ENCODE measurements around the gene ACSL4. TPM values are rescaled to one million over a fixed set of nuclear protein-coding genes. Genes with fewer than 3 reads are reported as not detected.
"Not testable (repeated sequence)": the region's sequence is repeated elsewhere in the genome, so short reads cannot be mapped to it uniquely, and the experiment has no call there.

The ACSL4 gene
- polyA plus RNA-seq (2013, experiment 1 of 2; ENCODE audit: insufficient read length): 51.3 TPM
- 51.5 TPM for polyA plus RNA-seq (2013, experiment 2 of 2; ENCODE audit: insufficient read length)

DNA sequence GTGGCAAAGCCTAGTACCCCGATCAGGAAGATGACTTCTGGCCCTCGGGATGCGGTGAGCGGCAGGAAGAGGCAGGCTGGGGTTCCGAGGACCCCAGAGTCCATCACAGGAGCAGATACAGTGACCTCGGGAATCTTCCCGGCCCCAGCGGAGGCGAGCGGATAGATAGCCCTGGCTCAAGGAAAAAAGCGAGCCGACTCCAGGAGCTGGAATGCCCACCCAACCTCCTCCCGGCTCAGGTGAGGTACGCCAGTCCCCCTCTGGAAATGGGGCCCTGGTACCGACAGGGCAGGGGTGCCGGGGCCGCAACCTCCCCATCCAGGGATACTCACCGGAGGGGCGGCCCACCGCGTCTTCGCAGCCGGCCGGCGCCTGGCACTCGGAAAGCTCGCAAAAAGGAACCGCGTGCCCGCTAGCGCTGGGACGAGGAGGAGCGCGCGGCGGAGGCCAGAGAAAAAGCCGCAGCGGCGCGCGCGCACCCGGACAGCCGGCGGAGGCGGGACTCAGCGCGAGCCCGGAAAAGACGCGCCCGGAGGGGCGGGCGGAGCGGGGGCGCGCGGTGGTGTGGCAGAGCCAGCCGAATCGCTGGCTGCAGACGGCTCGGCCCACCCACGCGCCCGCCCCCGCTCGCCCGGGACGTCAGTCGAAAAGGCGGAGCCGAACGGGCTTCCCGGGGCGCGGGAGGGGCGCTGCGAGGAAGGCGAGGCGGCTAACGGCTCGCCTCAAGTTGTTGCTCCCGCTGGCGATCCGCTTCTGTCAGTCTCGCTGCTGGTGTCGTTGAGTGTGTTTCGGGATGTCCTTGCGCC, at the start of gene ACSL4:
ACSL4 (minus strand) TSS at position 451 of the 806 bp plus-strand sequence. CDS start 49,894 bp downstream, outside the sequence.
- DNase-seq: peak; percentile 89

DNA sequence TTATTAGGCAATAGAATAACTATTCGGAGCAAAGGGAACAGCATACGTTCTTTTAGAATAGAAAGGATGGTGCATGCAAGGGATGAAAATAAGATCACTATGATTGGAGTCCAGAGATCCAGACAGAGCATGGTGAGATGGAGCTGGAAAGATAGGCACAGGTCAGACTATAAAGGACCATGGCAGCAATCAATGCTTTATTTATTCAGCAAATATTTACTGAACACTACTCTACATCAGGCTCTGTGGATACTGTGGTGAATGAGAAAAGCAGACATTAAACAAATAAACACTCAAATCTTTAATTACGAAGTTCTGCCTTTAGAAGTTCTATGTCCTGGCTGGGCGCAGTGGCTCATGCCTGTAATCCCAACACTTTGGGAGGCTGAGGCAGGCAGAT, 44.7 kb upstream of the ACSL4 start:
- no peak for DNase-seq

DNA sequence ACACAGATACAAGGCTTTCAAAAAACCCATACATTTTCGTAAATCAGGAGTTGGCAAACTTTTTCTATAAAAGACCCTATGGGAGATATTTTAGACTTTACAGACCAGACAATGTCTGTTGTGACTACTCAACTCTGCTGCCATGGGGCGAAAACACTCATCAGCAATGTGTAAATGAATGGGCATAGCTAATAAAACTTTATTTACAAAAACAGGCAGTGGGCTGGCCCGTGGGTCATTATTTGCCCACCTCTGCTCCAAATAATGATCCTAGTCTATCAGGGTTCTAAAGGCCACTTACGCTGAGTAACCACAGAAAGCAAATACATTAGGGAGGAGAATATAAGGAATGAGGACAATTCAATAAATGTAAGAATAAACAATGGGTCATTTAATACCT, 43.9 kb upstream of the ACSL4 start:
- no peak for DNase-seq

DNA sequence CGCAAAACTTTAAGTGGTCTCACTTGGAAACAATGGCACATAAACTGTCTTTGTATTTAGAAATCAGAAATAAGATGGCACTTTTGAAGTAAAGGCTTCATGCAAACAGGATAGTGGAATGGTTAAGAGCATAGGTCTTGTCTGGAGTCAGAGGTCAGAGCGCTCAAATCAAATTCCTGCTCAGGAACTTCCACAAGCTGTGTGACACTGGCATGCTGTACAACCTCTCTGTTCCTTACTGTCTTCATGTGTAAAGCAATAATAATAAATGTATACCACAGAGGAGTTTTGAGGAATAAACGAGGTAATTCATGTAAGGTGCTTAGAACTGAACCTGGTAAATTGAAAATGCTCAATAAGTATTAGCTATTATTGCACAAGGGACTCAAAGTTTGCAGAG, 43.4 kb upstream of the ACSL4 start:
- no peak for DNase-seq

DNA sequence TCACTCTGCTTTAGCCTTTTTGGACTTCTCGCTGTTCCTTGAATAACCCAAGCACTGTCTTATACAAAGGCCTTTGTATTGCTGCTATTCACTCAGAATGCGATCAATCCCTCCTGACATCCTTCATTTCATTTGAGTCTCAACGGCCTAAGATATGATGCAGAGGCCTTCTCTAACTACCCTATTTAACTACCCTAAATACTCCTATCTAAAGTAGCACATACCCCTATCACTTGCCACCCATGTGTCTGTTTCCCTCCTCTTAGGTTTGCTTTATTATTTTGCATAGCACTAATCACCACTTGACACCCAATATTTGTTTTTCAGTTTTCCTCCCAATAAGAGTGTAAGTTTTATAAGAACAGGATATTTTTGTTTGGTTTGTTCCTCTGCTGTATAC, 42.3 kb upstream of the ACSL4 start:
- no peak for DNase-seq

DNA sequence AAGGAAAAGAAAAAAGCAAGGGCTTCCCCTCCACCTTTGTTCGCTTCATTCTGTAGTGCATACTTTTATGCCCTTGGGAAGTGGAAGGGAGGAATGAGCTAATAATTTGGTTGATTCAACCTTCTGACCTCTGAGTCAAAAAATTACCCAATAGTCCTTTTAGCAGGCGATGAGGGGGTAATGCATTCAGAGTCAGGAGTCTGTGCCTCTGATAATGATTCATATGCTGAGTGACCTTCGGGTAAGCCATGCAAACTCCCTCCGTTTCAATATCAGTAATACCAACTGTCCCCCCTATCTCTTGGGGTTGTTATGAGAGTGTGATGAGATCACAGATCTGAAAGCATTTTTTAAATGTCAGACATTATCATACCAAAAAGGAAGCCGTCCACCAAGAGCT, 41.6 kb upstream of the ACSL4 start:
- DNase-seq: peak; percentile 80

DNA sequence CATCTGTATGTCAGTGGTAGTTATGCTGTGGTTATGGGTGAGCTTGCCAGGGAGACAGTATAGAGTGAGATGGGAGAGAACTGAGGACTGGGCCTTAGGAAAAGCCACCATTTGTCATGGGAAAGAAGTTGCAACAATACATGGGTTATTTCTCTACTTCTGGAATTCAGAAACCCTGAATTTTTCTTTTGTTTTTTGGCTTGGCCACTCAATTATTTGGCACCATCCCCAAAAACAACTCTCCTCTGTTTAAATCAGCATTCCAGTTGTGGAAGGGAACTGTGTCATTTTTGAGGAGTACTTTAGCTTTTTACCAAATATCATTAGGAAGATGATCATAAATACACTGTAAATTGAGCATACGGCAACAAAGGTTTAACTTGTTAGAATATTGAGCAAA, 41.1 kb upstream of the ACSL4 start:
- DNase-seq: peak; percentile 46

DNA sequence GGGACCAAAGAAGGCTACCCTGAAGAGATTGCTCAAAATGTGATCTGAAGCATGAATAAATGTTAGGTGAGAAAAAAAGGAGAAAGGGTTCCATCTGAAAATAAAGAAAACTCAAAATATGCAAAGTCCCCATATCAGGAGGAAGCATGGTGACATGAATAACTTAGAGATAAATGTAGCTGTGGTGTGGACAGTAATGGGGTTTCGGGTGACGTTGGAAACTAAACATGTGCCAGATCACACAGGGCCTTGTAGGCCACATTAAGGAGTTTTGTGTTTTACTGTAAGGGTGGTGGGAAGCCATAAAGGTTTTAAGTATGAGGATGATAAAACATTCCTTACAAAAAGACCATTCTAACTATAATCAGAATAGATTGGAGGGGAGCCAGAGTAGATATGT, 40.3 kb upstream of the ACSL4 start:
- DNase-seq: no peak

DNA sequence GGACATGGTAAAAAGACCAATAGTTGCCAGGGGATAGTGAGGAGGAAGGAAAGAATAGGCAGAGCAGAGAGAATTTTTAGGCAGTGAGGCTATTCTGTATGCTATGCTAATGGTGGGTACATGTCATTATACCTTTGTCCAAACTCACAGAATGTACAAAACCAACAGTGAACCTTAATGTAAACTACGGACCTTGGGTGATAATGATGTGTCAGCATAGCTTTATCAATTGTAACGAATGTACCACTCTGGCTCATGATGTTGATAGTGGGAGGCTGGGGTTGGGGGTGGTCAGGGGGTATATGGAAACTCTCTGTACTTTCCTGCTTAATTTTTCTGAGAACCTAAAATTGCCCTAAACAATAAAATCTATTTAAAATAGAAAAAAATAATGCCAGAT, 37.7 kb upstream of the ACSL4 start:
- DNase-seq: no peak

DNA sequence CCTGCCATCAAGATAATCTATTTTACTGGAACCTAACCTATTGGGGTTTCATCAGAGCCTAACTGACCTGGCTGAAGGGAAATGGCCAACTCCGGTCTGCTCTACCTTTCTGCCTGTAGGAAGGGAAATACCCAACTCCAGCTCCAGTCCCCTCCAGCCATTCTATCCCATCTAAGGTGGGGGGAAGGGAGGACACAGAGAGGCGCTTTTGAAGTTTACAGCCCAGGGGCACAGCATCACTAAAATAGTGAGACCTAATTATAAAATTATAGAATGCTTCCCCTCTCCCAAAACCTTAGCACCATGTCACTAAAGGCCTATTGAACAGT, 27.8 kb upstream of the ACSL4 start:
- no peak for DNase-seq

DNA sequence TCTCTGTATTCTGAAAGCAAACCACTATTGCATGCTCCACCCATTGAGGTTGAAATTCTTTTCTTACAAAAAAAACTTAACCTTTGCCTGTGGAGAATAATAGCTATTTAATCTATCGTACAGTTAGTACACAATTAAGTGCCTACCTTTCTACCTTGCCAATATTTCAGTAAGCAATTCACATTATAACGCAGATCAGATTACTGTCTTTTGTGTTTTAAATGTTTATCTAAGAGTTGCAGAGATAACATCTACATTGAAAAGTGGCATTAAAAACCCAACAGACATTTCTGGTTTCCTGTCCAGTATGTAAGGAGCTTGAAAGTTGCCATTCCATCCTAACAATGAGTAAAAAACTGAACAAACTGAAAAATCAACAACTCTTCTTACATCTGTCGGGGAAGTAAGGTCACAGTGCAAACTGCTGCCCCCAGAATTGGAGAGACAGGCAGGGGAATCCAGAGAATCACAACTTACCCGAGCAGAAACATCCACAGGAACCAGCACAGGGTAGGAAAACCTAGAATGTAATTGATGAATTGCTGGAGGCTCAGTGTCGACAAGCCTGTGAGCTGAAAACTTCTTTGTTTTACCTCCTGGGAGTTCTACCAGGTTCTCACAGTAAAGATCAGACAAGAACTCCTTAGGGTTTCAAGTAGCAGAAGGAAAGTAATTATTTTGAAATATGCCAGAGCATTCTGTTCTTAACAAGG, 27.3 kb upstream of the ACSL4 start:
- no peak for DNase-seq

DNA sequence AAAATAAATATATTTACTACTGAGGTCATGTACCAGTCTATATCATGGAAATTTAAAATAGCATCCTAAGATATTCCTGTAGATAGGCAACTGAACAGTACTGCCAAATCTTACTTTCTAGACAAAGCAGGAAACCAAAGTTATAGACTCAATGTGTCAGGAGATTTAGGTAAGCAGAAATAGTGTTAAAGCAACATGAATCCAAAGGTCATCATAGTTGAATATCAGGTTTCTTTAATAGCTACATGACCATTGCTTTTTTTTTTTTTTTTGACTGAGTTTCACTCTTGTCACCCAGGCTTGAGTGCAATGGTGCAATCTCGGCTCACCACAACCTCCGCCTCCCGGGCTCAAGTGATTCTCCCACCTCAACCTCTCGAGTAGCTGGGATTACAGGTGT, 20.2 kb upstream of the ACSL4 start:
- DNase-seq: no peak

DNA sequence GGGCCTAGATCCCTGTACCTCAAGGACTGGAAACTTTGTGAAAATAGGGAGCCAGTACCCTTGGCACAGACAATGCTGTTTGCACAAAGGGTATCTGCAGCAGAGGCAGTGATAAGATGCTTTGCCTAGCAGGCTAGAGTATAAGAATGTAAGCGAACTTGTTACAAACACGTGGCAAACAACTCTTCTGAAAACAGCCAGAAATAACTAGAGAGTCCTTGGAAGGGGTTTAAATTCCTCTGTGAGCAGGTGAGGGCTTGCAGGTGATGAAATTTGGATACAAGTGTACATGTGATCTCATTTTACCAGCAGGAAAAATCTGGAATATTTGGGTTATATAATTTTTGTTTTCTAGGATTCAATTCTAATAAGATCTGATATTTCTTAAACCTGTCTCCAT, 18.6 kb upstream of the ACSL4 start:
- no peak for DNase-seq

DNA sequence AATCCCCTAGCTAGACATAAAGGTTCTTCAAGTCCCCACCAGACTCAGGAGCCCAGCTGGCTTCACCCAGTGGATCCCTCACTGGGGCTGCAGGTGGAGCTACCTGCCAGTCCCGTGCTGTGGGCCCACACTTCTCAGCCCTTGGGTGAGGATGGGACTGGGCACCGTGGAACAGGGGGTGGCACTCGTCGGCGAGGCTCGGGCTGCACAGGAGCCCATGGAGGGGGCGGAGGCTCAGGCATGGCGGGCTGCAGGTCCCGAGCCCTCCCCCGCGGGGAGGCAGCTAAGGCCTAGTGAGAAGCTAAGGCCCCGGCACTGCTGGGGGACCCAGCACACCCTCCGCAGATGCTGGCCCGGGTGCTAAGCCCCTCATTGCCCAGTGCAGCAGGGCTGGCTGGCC, 16.1 kb upstream of the ACSL4 start:
- DNase-seq: no peak

DNA sequence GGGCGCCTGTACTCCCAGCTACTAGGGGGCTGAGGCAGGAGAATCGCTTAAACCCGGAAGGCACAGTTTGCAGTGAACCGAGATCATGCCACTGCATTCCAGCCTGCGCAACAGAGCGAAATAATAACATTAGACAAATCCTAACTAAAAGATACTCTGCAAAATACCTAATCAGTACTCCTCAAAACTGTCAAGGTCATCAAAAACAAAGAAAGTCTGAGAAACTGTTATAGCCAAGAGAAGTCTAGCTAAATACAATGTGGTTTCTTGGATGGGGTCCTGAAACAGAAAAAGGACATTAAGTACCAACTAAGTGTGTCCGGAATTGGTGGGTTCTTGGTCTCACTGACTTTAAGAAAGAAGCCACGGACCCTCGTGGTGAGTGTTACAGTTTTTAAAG, 14.6 kb upstream of the ACSL4 start:
- no peak for DNase-seq

DNA sequence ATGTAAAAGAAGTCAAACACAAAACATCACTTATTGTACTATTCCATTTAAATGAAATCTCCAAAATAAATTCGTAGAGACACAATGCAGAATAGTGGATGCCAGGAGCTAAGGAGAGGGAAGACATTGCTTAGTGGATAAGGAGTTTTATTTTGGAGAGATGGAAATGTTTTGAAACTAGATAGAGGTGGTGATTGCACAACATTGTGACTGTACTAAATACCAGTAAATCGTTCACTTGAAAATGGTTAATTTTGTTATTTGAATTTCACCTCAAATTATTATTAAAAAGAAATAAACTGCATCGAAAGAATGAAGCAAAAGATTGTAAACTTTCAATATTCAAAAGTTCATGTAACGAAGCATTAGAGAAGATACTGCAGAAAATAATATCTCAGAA, 9.7 kb upstream of the ACSL4 start:
- DNase-seq: no peak

DNA sequence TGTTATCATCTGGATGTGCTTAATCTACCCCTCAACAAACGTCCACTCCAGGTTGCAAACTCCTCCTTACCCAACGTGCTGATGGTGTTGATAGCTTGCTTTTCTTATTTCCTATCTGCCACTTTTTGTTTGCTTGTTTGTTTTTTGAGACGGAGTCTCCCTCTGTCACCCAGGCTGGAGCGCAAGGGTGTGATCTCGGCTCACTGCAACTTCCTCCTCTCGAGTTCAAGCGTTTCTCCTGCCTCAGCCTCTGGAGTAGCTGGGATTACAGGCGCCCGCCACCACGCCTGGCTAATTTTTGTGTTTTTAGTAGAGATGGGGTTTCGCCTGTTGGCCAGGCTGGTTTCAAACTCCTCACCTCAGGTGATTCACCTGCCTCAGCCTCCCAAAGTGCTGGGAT, 7.8 kb upstream of the ACSL4 start:
- not testable (repeated sequence) for DNase-seq

DNA sequence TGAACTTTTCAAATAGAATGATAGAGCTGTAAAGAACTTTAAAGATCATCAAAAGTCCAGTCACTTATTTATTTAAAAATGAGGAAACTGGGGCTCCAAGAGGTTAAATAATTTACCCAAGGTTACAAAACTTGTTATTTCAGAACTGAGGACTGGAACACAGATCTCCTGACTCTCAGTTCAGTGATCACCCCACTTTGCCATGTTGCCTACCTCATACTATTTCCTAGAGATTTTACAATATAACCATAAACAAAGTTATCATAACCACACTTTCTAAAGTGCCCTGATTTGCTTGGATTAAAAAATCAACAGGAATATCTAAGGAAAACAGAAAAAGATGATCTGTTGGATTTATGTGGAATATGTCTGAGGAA, 7.4 kb upstream of the ACSL4 start:
- DNase-seq: no peak

DNA sequence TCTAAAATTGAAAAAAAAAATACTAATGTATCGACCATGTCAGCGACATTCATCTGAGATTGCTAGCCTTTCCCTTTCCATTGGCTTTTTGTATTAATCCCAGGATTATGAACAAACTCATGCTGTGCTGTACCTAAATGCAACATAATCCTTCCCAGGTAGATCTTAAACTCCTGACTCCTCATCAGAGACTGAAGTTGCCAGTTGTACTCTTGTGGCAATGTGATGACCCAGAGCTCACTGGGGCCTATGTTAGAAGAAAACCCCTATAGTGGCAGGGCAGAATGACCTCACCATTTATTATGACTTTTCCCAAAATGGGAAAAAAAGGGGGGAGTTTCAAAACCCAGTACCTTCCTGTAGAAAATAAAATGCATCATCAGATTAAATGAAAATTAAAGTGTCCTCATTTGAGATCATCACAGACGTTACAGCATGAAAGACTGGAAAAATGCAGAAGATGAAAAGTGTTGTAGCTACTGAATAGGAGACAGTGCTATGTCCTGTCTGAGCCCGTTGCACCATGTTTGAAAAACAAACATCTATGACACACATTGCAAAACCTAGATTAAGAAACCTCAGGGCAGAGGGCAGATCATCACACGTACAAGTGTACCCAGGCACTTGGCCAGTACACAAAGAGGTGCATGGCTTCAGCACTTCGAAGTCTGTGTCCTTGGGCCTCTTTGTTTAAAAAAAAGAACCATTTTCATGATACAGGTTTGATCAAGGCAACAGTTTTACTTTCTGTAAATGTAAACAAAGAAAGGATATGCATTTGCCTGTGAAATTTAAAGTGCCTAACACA, 6.8 kb upstream of the ACSL4 start:
- DNase-seq: no peak

DNA sequence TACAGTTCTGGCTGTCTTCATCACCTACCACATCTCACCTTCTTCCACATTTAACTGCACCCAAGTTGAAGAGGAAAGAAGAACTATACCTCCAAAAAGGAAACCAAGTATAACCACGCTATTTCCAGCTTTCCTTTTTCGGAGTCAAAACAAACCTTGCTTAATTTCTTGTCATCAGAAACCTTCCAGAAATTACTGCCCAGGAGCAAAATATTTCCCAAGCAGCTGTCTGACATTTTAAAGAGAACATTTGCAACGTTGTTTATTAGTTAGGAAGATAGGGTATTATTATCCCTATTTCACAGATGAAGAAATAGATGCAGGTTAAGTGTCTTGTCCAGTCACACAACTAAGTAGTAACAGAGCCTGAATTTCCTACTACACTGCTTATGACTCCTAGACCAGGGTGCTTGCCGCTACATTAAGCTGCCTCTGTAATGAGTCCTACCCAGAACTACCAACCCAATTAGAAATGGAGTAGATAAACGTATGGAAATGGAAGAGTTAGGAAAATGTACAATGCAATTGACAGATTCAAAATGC, 2.2 kb upstream of the ACSL4 start:
- DNase-seq: no peak

DNA sequence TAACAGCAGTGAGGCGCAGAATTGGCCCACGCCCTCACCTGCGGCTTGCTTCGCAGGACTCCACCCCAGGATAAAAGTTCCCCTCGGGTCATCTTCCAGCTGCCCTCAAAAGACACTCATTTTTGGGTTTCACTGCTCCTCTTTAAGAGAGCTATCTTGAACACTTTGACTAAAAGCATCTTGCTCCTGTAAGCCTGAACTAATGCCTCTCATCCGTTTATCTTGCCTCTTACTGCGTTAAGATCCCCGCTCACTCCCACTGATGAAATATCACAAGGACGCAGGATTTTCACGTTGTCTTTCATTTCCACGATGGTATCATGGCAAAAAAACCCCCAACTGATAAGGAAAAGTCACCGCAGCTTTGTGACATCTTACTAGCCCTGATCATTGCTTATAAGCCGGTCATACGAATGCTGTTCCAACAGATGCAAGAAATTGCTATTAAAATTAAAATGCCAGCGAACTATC, 591 bp upstream of the ACSL4 start:
- DNase-seq: no peak

DNA sequence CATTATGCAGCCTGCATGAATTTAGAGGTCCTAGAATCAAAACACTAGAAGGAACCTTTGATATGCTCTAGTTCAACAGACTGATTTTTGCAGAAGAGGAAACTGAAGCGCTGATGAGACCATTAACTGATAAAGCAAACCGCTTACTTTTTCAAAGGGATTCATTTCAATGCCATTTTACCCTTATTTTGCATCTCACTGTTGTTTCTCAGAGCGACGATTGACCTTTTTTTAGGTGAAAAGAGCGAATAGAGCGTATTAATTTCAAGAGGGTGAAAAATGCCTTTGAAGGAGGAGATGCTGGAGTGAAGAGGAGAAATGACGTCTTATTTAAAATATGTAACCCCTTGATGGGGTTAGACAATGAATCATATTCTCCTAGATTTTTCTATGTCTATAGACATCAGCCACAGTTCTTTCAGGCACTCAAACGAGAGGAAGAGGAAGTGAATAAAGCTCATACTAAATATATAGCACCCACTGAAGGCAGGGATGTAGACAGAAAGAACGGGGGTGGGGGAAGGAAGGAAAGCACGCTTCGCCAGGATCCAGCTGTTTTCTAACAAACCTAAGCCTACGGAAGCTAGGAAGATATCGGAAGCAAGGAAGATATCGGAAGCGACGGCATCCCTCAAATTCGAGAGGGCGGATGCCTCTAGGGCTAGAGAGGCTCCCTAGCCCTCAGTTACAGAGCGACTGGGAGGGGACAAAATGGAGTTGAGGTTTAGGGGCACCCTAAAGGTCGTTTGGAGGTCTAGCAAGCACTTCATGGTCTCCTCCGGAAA, 848 bp downstream of the ACSL4 start:
- peak; percentile 77 for DNase-seq

Measured in fibroblast of skin of scalp (primary cell).